HepG2 (cell line): ENCODE results near the gene RAC3. TPM values are rescaled to one million over a fixed set of nuclear protein-coding genes. Genes with fewer than 3 reads are reported as not detected.

ENCODE experiments used
- EHMT2 ChIP-seq: fragments of 200-600 bp; sonication (generic); IDR thresholded peaks from 2 replicates; pipeline ENCODE4 v1.7.0; 2017; ENCODE audit warnings: antibody characterized with exemption, low read depth, low read length, borderline replicate concordance
- IRF2 ChIP-seq: IDR thresholded peaks from 2 replicates; pipeline ENCODE4 v1.6.1; 2018; ENCODE audit warnings: missing genetic modification reagents, missing compliant biosample characterization
- MTA1 ChIP-seq: sonication (generic); formaldehyde crosslinking; IDR thresholded peaks from 2 replicates; pipeline ENCODE4 v1.4.0; 2020; ENCODE audit warnings: missing genetic modification reagents, mild to moderate bottlenecking, borderline replicate concordance
- POLR2G ChIP-seq: fragments of 200-400 bp; formaldehyde crosslinking; IDR thresholded peaks from 2 replicates; pipeline ENCODE4 v1.6.1; 2018; ENCODE audit warnings: mild to moderate bottlenecking, low read depth, low read length, moderate library complexity
- RBM22 ChIP-seq: fragments of 200-400 bp; formaldehyde crosslinking; optimal IDR thresholded peaks from 2 replicates; pipeline ENCODE3; 2017; ENCODE audit warnings: mild to moderate bottlenecking, low read length, moderate library complexity
- SALL2 ChIP-seq: sonication (generic); formaldehyde crosslinking; IDR thresholded peaks from 2 replicates; pipeline ENCODE4 v1.8.1; 2023; ENCODE audit warnings: mild to moderate bottlenecking, missing genetic modification reagents, inconsistent platforms
- SIX4 ChIP-seq: sonication (generic); formaldehyde crosslinking; IDR thresholded peaks from 2 replicates; pipeline ENCODE4 v1.4.0; 2020; ENCODE audit warnings: missing genetic modification reagents
- TAF1 ChIP-seq: sonication (generic); formaldehyde crosslinking; IDR thresholded peaks from 2 replicates; pipeline ENCODE4 v1.4.0; 2020; ENCODE audit warnings: missing genetic modification reagents
- ZNF432 ChIP-seq: sonication (generic); formaldehyde crosslinking; IDR thresholded peaks from 2 replicates; pipeline ENCODE4 v1.5.0; 2020; ENCODE audit warnings: missing genetic modification reagents, mild to moderate bottlenecking, borderline replicate concordance
- ZNF564 ChIP-seq: sonication (generic); formaldehyde crosslinking; IDR thresholded peaks from 2 replicates; pipeline ENCODE4 v1.8.1; 2023; ENCODE audit warnings: mild to moderate bottlenecking, missing genetic modification reagents
- ZNF598 ChIP-seq: sonication (generic); formaldehyde crosslinking; IDR thresholded peaks from 2 replicates; pipeline ENCODE4 v1.5.1; 2020; ENCODE audit warnings: mild to moderate bottlenecking, missing genetic modification reagents, borderline replicate concordance
- ZNF709 ChIP-seq: sonication (generic); formaldehyde crosslinking; IDR thresholded peaks from 2 replicates; pipeline ENCODE4 v1.5.0; 2020; ENCODE audit warnings: mild to moderate bottlenecking, missing genetic modification reagents
- ZNF773 ChIP-seq: sonication (generic); formaldehyde crosslinking; IDR thresholded peaks from 2 replicates; pipeline ENCODE4 v1.4.0; 2020; ENCODE audit warnings: missing genetic modification reagents, borderline replicate concordance
- ZNF841 ChIP-seq: sonication (generic); formaldehyde crosslinking; IDR thresholded peaks from 2 replicates; pipeline ENCODE4 v1.8.1; 2023; ENCODE audit warnings: missing genetic modification reagents, borderline replicate concordance
- polyA plus RNA-seq, 8 experiments: library from polyadenylated mRNA; depleted of rRNA in 3 of 8; stranded (reverse) in 7 of 8; unstranded in 1 of 8; fragments of >200 nt; fragmentation: Illumina TruSeq in 4 of 8; extraction: Trizol in 4 of 8; gene quantifications; 2 replicates each; pipeline versions ENCODE4 v1.2.1 to v1.2.3, GENCODE V29; 2011 to 2016; ENCODE audit warnings: low read depth in 4 of 8, missing spikeins in 1 of 8, mixed read lengths in 1 of 8; ENCODE audit not compliant: insufficient read depth in 1 of 8
- total RNA-seq, 5 experiments: library from RNA; depleted of rRNA; stranded (reverse); fragments of >200 nt; fragmentation: Illumina TruSeq; extraction: Trizol; gene quantifications; 2 replicates each; pipeline ENCODE4 v1.2.3, GENCODE V29; 2016; ENCODE audit warnings: low read depth in 1 of 5
- TF ChIP-seq, protein P1 (sequence below): sonication (generic); formaldehyde crosslinking; IDR thresholded peaks from 2 replicates; pipeline ENCODE4 v1.5.1; 2020; ENCODE audit warnings: missing genetic modification reagents, mild to moderate bottlenecking, borderline replicate concordance
- TF ChIP-seq, protein P2 (sequence below): sonication (generic); formaldehyde crosslinking; IDR thresholded peaks from 2 replicates; pipeline ENCODE4 v1.8.1; 2022; ENCODE audit warnings: mild to moderate bottlenecking, missing genetic modification reagents
- TF ChIP-seq, protein P3 (sequence below), 2 experiments: sonication (generic) in 1 of 2; formaldehyde crosslinking in 1 of 2; IDR thresholded peaks; 2 replicates each; pipeline versions ENCODE4 v1.5.1 to v1.6.1; 2011 to 2020; ENCODE audit warnings: borderline replicate concordance in 1 of 2, low read depth in 1 of 2, low read length in 1 of 2, mild to moderate bottlenecking in 1 of 2, missing genetic modification reagents in 1 of 2, moderate library complexity in 1 of 2
- TF ChIP-seq, protein P4 (sequence below): IDR thresholded peaks from 2 replicates; pipeline ENCODE4 v1.6.1; 2012; ENCODE audit warnings: inconsistent platforms
- TF ChIP-seq, protein P5 (sequence below): sonication (generic); formaldehyde crosslinking; IDR thresholded peaks from 2 replicates; pipeline ENCODE4 v1.8.1; 2023; ENCODE audit warnings: mild to moderate bottlenecking, inconsistent platforms, moderate library complexity, missing genetic modification reagents, borderline replicate concordance
- TF ChIP-seq, protein P6 (sequence below): sonication (generic); formaldehyde crosslinking; IDR thresholded peaks from 2 replicates; pipeline ENCODE4 v1.4.0; 2020; ENCODE audit warnings: mild to moderate bottlenecking, missing genetic modification reagents

RAC3 gene
- total and polyA plus RNA-seq, 2 of the 13 experiments (the other 11 are each of a cell fraction or from before 2014, with no cell fraction given) = 10.5 to 21.3 TPM

DNA sequence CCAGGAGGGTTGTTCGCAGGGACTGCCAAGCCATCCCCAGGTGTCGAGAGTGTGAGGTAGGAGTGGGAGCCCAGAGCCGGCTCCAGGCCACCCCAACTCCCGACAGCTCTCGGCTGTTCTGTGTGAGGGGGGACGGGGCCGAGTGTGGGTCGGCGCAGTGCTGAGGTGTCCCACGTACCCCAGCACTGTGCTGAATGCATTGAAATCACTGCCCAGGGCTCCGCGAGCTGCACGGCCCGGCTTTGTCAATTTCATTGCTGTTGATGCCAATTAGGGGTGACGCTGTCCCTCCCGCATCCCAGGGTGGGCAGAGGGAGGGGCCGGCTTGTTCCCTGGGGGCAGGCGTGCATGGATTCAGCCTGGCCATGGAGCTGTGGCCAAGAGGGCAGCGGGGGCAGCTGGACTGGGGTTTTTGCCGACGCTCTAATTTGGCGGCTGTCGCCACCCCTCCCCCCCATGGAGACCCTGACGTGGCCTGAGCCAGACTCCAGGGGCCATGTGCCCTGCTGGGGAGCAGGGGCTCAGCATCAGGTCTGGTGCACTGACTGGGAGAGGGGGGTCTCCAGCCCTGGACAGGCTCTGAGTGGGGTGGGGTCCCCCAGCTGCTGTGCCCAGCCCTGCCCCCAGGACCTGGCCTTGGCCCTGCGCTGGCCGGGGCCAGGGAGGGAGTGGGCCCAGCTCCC lies 23.1 kb upstream of the RAC3 start (continued):
- TF ChIP-seq EHMT2 (no peak), IRF2 (CRISPR knock-in tag) (no peak), SIX4 (CRISPR knock-in tag) (no peak), ZNF432 (no peak), MTA1 (CRISPR knock-in tag) (0 out of 2 replicates have a peak, but pooled peaks have one; percentile 5), POLR2G (peak; percentile 45), TAF1 (CRISPR knock-in tag) (no peak), ZNF709 (CRISPR knock-in tag) (no peak), SALL2 (CRISPR knock-in tag) (no peak), ZNF564 (no peak), ZNF598 (CRISPR knock-in tag) (no peak), ZNF841 (CRISPR knock-in tag) (no peak), ZNF773 (CRISPR knock-in tag) (no peak), RBM22 (peak; percentile 25)
- TF ChIP-seq, protein P1, sequence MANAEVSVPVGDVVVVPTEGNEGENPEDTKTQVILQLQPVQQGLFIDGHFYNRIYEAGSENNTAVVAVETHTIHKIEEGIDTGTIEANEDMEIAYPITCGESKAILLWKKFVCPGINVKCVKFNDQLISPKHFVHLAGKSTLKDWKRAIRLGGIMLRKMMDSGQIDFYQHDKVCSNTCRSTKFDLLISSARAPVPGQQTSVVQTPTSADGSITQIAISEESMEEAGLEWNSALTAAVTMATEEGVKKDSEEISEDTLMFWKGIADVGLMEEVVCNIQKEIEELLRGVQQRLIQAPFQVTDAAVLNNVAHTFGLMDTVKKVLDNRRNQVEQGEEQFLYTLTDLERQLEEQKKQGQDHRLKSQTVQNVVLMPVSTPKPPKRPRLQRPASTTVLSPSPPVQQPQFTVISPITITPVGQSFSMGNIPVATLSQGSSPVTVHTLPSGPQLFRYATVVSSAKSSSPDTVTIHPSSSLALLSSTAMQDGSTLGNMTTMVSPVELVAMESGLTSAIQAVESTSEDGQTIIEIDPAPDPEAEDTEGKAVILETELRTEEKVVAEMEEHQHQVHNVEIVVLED (CRISPR knock-in tag) = no peak
- TF ChIP-seq, protein P2, sequence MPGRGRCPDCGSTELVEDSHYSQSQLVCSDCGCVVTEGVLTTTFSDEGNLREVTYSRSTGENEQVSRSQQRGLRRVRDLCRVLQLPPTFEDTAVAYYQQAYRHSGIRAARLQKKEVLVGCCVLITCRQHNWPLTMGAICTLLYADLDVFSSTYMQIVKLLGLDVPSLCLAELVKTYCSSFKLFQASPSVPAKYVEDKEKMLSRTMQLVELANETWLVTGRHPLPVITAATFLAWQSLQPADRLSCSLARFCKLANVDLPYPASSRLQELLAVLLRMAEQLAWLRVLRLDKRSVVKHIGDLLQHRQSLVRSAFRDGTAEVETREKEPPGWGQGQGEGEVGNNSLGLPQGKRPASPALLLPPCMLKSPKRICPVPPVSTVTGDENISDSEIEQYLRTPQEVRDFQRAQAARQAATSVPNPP (CRISPR knock-in tag) = no peak
- TF ChIP-seq, protein P3, sequence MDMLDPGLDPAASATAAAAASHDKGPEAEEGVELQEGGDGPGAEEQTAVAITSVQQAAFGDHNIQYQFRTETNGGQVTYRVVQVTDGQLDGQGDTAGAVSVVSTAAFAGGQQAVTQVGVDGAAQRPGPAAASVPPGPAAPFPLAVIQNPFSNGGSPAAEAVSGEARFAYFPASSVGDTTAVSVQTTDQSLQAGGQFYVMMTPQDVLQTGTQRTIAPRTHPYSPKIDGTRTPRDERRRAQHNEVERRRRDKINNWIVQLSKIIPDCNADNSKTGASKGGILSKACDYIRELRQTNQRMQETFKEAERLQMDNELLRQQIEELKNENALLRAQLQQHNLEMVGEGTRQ (IDR thresholded peaks at IDR 0.05; ENCODE audit: low read depth, low read length) = no peak
- TF ChIP-seq, protein P3 (CRISPR knock-in tag; IDR thresholded peaks at IDR 0.05; ENCODE audit: borderline replicate concordance) = no peak
- TF ChIP-seq, protein P4, sequence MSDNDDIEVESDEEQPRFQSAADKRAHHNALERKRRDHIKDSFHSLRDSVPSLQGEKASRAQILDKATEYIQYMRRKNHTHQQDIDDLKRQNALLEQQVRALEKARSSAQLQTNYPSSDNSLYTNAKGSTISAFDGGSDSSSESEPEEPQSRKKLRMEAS = peak; percentile 5; the same call in 1 of the 2 replicates
- TF ChIP-seq, protein P5, sequence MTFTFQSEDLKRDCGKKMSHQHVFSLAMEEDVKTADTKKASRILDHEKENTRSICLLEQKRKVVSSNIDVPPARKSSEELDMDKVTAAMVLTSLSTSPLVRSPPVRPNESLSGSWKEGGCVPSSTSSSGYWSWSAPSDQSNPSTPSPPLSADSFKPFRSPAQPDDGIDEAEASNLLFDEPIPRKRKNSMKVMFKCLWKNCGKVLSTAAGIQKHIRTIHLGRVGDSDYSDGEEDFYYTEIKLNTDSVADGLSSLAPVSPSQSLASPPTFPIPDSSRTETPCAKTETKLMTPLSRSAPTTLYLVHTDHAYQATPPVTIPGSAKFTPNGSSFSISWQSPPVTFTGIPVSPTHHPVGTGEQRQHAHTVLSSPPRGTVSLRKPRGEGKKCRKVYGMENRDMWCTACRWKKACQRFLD (CRISPR knock-in tag) = no peak
- TF ChIP-seq, protein P6, sequence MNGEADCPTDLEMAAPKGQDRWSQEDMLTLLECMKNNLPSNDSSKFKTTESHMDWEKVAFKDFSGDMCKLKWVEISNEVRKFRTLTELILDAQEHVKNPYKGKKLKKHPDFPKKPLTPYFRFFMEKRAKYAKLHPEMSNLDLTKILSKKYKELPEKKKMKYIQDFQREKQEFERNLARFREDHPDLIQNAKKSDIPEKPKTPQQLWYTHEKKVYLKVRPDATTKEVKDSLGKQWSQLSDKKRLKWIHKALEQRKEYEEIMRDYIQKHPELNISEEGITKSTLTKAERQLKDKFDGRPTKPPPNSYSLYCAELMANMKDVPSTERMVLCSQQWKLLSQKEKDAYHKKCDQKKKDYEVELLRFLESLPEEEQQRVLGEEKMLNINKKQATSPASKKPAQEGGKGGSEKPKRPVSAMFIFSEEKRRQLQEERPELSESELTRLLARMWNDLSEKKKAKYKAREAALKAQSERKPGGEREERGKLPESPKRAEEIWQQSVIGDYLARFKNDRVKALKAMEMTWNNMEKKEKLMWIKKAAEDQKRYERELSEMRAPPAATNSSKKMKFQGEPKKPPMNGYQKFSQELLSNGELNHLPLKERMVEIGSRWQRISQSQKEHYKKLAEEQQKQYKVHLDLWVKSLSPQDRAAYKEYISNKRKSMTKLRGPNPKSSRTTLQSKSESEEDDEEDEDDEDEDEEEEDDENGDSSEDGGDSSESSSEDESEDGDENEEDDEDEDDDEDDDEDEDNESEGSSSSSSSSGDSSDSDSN (CRISPR knock-in tag) = no peak
